Lung (tissue), 12 donors: ENCODE measurements around the gene RANBP1. TPM values are rescaled to one million over a fixed set of nuclear protein-coding genes. Genes with fewer than 3 reads are reported as not detected.

Source experiments
- ATAC-seq: fragments of 200-7000 bp; cut with Tn5 transposase; one replicate; pipeline ENCODE4 v1.9.1; 2020; ENCODE audit warnings: moderate number of reproducible peaks; ENCODE audit not compliant: insufficient read depth, low FRiP score
- DNase-seq, 3 donors: peaks; one replicate each; pipeline ENCODE4 v3.0.0-alpha.2; 2013 to 2017
- H3K27ac ChIP-seq, 2 donors: one replicate each; pipeline ENCODE4 v1.5.1; 2013; ENCODE audit warnings: mild to moderate bottlenecking in 2 of 2, moderate library complexity in 2 of 2, control low read depth in 1 of 2, inconsistent platforms in 1 of 2, low read depth in 1 of 2, low read length in 1 of 2
- H3K27me3 ChIP-seq, 3 donors: one replicate each; pipeline ENCODE4 v1.5.1; 2013; ENCODE audit warnings: low read length in 2 of 3; ENCODE audit not compliant: control insufficient read depth in 3 of 3, insufficient read depth in 3 of 3
- H3K36me3 ChIP-seq, 4 donors: one replicate each; pipeline ENCODE4 v1.5.1; 2013; ENCODE audit warnings: low read length in 4 of 4, mild to moderate bottlenecking in 1 of 4, moderate library complexity in 1 of 4; ENCODE audit not compliant: control insufficient read depth in 4 of 4, insufficient read depth in 4 of 4
- H3K4me1 ChIP-seq, 5 donors: one replicate each; pipeline ENCODE4 v1.5.1; 2013; ENCODE audit warnings: low read length in 5 of 5, mild to moderate bottlenecking in 2 of 5, moderate library complexity in 1 of 5; ENCODE audit not compliant: control insufficient read depth in 5 of 5, insufficient read depth in 5 of 5
- H3K4me3 ChIP-seq: one replicate; pipeline ENCODE4 v1.5.1; 2013; ENCODE audit warnings: mild to moderate bottlenecking, control low read depth, moderate library complexity
- H3K9ac ChIP-seq, 2 donors: one replicate each; pipeline ENCODE4 v1.5.1; 2013; ENCODE audit warnings: low read length in 2 of 2, control low read depth in 1 of 2; ENCODE audit not compliant: insufficient read depth in 1 of 2
- H3K9me3 ChIP-seq, 4 donors: one replicate each; pipeline ENCODE4 v1.5.1; 2013; ENCODE audit warnings: low read length in 3 of 4, mild to moderate bottlenecking in 1 of 4, moderate library complexity in 1 of 4; ENCODE audit not compliant: control insufficient read depth in 4 of 4, insufficient read depth in 3 of 4
- CTCF ChIP-seq: IDR thresholded peaks from 2 replicates; pipeline ENCODE4 v1.5.1; 2012; ENCODE audit warnings: mild to moderate bottlenecking; ENCODE audit errors: control extremely low read depth, extremely low read depth
- WGBS, 2 donors: extraction: QIAGEN DNeasy Blood & Tissue Kit; methylation state at CpG; one replicate each; pipeline ENCODE4 v1.1.7; 2013; 5-methylcytosine and 5-hydroxymethylcytosine counted together
- polyA plus RNA-seq, 2 donors: library from polyadenylated mRNA; stranded (reverse); fragments of 200-250 nt; gene quantifications; one replicate each; pipeline ENCODE4 v1.2.1, GENCODE V29; 2013
- total RNA-seq, 2 donors: library from RNA; depleted of rRNA in 1 of 2; stranded (reverse); fragments of >200 nt in 1 of 2; gene quantifications; one replicate each; pipeline ENCODE4 v1.2.1, GENCODE V29; 2014 to 2021
- donor health status: control.
- donor health status: control.
- donor health status: Bipolar disorder and iron deficiency.
- donor health status: healthy.
- donor health status: DM: yes; HTN: yes; CAD: no.

RANBP1 gene
- total and polyA plus RNA-seq, 4 donors = 72.9 to 119 (median 83.2) TPM

- no peak for DNase-seq
- H3K9ac ChIP-seq = no peak overlapping the region
- H3K27me3 ChIP-seq = no peaks in the 10 kb centered on the region
- H3K4me3 ChIP-seq = no peak overlapping the region
- H3K9me3 ChIP-seq = no peaks in the 10 kb centered on the region
- no peaks in the 10 kb centered on the region for H3K36me3 ChIP-seq
- TF ChIP-seq CTCF = no peak
- no peaks in the 10 kb centered on the region for H3K4me1 ChIP-seq
- no peak overlapping the region for H3K27ac ChIP-seq
- ATAC-seq = no peak
- WGBS, 2 donors = 79 to 85% methylated on average over 10 of the region's 10 CpGs
Observed at GRCh38 chr22:20173772-20174171, 57.9 kb downstream of the RANBP1 start.

- Histone ChIP-seq H3K36me3 (no peaks in the 10 kb centered on the region), H3K4me1 (no peaks in the 10 kb centered on the region), H3K9ac (no peak overlapping the region), H3K27me3 (no peaks in the 10 kb centered on the region), H3K4me3 (no peak overlapping the region), H3K27ac (no peak overlapping the region), H3K9me3 (no peaks in the 10 kb centered on the region)
- ATAC-seq (no peak), DNase-seq (no peak)
- TF ChIP-seq CTCF = no peak
- WGBS, 2 donors = 76 to 83% methylated on average over 19 of the region's 19 CpGs
Observed at GRCh38 chr22:20174785-20175596, 59.1 kb downstream of the RANBP1 start.

- 65 to 82% methylated on average over 12 of the region's 12 CpGs for WGBS, 2 donors
- no peaks in the 10 kb centered on the region for H3K9me3 ChIP-seq
- no peak overlapping the region for H3K9ac ChIP-seq
- TF ChIP-seq CTCF = no peak
- H3K36me3 ChIP-seq = no peaks in the 10 kb centered on the region
- H3K27ac ChIP-seq = no peak overlapping the region
- H3K27me3 ChIP-seq = no peaks in the 10 kb centered on the region
- DNase-seq (no peak), ATAC-seq (no peak)
- H3K4me1 ChIP-seq = no peaks in the 10 kb centered on the region
- H3K4me3 ChIP-seq = no peak overlapping the region
Observed at GRCh38 chr22:20175597-20175900, 59.6 kb downstream of the RANBP1 start.
